ENCODE results near the gene SSRP1. TPM values are rescaled to one million over a fixed set of nuclear protein-coding genes. Genes with fewer than 3 reads are reported as not detected.

SSRP1 gene
- total RNA-seq, 1 donor from 2014 or later, result 54.9 TPM

DNA sequence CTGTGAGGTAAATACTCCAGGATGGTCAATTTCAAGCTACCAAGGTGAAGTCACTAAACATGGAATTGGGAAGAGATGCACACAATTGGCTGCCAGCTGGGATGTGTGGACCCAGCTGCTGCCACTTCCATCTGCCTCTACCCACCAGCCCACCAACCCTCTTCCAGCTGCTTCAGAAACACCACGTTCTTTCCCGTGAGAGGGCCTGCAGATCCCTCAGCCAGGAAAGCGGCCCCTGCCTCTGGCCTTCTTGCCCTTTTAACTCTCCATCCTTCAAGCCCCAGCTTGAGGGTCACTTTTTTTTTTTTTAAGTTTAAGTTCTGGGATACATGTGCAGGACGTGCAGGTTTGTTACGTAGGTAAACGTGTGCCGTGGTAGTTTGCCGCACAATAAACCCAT, 25.3 kb upstream of the SSRP1 start:
- ATAC-seq (no peak), DNase-seq (ENCODE audit: low spot score) (no peak)
- intact Hi-C loops (cut with DNase I), result no loop called here

DNA sequence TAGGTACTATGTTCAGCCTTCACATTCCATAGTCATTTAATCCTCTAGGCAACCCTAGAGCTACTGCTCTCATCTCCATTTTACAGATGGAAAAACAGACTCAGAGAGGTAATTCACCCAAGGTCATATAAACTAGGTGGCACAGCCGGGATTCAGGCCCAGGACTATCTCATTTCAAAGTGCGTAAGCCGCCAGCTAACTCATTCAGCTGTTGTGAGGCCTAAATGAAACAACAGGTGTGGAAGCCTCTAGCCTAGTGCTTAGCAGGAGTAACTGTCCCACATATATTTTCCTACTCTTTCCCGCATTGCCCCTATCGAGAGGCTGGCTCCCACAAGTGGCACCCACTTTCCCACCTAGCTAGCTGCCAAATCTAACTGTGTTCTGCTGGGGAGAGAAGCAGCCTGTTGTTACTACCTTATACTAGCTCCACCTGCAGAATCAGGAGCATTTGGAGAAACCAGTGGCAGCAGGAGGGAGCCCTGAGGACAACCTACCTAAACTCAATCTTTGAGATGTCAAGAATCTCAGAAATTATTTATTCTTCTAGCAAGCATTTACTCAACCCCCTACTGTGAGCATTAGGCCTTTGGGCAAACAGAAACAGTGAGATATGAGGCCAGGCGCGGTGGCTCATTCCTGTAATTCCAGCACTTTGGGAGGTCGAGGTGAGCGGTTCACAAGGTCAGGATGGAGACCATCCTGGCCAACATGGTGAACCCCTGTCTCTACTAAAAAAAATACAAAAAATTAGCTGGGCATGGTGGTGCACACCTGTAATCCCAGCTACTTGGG, 24.4 kb upstream of the SSRP1 start:
- ATAC-seq, result no peak
- intact Hi-C loops (cut with DNase I), result no loop called here
- no peak for DNase-seq (ENCODE audit: low spot score)

DNA sequence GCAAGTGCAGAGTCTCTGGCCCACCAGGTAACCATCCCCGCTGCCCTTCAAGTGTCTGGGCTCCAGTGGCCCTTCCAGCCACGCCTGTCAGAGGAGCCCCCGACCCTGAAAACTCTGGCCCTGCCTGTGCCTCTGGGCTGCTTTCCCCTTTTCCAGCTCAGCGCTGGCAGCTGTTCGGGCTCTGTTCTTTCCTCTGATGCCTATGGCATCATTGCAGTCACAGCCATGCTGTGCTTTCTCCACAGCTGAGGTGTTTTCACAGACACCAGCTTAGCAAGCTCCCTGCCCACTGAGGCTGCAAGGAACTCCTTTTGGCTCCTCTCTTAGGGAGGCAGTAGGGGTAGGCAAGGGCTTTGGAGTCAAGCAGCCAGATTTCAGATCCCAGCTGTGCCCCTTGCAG, 23.7 kb upstream of the SSRP1 start:
- no peak for ATAC-seq
- no peak for DNase-seq (ENCODE audit: low spot score)
- intact Hi-C loops (cut with DNase I), result no loop called here

DNA sequence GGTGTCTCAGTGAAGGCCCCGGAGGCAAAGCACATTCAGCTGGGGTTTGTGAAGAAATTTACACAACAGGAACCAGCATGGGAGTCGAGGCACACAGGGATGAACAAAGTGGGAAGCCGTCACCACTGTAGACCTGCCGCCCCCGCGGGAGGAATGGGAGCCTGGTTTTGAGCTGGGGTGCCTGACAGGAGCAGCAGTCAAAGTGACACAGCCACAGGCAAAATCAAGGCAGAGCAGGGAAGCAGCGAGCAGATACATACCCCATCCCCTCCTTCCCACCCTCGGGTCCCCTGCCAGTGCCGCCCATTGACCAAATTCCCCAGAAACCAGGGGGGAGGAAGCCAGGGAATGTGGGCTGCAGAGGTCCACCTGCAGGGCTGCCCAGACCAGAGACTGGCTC, 23.3 kb upstream of the SSRP1 start:
- DNase-seq (ENCODE audit: low spot score) (no peak), ATAC-seq (no peak)
- intact Hi-C loops (cut with DNase I), result no loop called here

DNA sequence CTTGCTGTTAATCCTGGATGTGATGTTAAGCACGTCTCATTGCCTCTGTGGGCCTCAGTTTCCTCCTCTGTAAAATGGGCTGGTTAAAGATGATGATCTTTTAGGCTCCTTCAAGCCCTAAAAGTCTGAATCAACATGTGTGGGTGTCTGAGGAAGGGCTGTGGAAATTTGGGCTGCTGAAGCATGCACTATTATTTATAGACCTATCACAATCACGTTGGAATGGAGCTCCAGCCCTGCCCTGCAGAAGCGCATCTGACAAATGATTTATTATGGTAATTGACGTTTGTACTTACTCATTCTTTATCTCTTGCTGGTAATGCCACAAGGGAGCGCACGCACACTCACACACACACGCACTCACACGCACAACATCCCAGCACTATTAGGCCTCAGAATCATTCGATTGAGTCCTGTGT, 22.9 kb upstream of the SSRP1 start:
- ATAC-seq (no peak), DNase-seq (ENCODE audit: low spot score) (no peak)

DNA sequence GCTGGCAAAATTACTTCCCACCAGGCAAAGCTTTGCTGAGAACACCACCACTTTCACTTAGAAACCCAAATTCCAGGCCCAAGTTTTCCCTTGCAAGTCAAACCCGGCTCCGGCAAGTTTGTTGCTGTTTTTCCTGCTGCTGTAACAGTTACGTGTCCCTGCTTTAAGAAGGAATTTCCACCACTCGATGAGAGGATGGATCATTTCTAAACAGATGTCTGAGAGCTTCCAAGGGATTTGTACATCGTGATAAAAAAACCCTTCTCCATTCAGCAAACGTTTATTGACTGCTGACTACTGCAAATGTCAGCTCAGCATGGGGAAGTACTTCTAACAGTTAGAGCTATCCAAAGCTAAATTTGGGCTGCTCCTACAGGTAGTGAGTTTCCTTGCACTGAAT, 22.2 kb upstream of the SSRP1 start:
- DNase-seq (ENCODE audit: low spot score), result no peak
- intact Hi-C loops (cut with DNase I), result no loop called here
- peak; percentile 29 for ATAC-seq

More for the DNA sequence above, 22.9 kb upstream of the SSRP1 start:
- intact Hi-C loops (cut with DNase I), result no loop called here

DNA sequence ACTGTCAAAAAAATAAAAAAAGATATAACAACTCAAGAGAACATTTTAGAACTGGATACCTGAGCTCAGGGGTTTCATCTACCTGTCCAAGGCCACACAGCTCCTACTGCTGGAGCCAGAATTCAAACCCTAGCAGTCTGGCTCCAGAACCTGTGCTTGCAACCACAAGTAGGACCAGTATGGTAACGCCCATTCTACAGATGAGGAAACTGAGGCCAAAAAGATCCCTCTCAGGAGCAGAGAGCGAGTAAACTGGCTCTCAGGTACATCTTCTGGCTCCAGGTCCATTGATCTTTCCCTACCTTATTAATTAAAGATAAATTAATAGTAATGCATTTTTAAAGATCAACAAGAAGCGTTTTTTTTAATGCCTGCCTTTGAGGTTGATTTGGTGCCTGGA, 21.6 kb upstream of the SSRP1 start:
- ATAC-seq (no peak), DNase-seq (ENCODE audit: low spot score) (no peak)
- intact Hi-C loops (cut with DNase I), result no loop called here

DNA sequence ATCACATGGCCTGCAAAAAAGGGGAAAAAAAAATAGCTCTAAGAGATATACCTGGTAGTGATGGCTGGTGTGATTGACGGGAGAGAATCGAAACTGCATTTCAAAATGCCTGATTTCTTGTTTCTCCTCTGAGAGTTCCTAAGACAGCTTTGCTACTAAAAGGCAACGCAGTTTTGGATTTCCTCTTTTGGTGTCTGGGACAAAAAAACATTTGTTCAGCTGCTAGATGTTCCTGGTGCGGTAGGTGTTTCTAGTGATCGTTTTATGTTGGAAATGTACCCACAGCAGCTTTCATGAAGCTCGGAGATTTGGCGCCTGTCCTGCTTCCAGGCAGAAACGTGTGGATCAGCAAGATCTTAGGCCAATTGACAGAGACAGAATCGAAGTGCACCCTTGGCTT, 20.6 kb upstream of the SSRP1 start:
- intact Hi-C loops (cut with DNase I), result no loop called here
- ATAC-seq (no peak), DNase-seq (ENCODE audit: low spot score) (no peak)

DNA sequence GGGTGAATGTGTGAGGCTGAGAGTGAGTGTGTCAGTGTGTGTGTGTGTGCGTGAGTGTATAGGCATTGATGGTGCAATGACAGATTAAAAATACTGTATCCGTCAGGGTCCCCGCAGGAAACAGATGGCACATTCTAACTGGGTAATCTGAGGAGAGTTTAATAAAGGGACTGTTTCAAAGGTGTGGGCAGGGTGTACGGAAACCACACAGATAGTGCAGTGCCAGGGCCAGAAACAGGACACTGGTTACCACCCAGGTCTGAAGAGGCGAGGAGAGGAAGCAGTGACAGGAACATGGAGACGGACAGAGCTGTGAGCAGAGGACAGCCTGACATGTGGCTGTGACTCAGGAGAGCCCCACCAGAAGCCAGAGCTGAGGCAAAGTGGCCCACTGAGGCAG, 19.0 kb upstream of the SSRP1 start:
- intact Hi-C loops (cut with DNase I), result loop anchor here (5.0 kb wide), 1 partner anchor 123 kb away; no protein-coding TSS in a partner anchor
- no peak for DNase-seq (ENCODE audit: low spot score)

DNA sequence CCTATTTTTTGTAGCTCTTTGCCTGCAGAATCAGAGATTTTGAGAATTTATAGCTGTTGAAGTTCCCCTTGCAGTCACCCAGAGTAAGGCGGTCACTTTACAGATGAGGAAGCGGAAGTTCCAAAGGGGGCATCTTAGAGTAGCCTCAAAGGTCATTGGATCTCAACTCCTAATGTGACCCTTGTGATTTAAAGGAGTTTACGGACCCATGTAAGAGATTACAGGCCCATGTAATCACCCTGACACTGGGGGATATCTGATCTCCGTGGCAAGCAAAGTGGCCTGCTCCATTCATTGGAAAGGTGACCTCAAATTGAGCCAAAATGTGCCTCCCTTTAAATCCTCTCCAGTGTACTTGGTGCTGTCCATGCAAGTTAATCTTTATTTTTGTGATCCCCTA, 18.2 kb upstream of the SSRP1 start:
- intact Hi-C loops (cut with DNase I), result loop anchor here (5.0 kb wide), 1 partner anchor 123 kb away; no protein-coding TSS in a partner anchor
- no peak for DNase-seq (ENCODE audit: low spot score)
- ATAC-seq, result no peak

More for the DNA sequence above, 19.0 kb upstream of the SSRP1 start:
- ATAC-seq, result no peak

DNA sequence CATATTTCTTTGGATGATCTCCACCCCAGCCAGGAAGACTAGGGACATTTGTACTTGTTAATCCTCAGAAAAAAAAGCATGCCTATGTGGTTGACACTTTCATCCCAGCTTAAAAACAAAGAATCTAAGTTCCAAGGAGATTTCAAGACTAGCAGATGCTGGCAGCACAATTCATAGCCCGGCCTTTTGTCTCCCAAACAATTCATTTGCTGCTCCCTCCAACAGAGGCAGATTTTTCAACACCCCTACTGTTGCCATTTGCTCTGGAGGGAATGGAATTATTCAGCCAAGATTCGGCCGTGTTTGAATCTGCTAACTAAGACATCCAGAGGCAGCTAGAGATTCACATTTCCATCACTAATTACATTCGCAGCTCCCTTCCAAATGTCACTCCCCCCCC, 17.8 kb upstream of the SSRP1 start:
- no peak for DNase-seq (ENCODE audit: low spot score)
- intact Hi-C loops (cut with DNase I), result loop anchor here (5.0 kb wide), 1 partner anchor 124 kb away; no protein-coding TSS in a partner anchor
- no peak for ATAC-seq

DNA sequence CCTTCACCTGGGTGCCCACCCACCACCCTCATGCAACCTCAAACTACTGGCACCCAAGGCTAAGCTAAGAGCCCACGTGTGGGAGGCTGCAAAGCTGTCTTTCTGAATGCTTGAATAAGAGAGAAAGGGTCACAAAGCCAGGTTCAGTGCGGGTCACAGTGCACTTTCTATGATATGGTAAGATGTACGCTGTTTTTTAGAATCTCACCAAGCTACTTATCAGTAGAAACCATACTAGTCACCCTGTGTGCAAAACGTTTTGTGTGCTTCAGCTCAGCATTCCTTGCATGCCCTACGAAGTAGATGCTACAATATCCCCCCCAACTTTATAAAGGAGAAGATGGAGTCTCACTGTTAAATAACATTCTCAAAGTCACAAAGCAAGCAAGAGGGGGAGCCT, 17.3 kb upstream of the SSRP1 start:
- no peak for ATAC-seq
- intact Hi-C loops (cut with DNase I), result loop anchor here (5.0 kb wide), 1 partner anchor 124 kb away; no protein-coding TSS in a partner anchor

DNA sequence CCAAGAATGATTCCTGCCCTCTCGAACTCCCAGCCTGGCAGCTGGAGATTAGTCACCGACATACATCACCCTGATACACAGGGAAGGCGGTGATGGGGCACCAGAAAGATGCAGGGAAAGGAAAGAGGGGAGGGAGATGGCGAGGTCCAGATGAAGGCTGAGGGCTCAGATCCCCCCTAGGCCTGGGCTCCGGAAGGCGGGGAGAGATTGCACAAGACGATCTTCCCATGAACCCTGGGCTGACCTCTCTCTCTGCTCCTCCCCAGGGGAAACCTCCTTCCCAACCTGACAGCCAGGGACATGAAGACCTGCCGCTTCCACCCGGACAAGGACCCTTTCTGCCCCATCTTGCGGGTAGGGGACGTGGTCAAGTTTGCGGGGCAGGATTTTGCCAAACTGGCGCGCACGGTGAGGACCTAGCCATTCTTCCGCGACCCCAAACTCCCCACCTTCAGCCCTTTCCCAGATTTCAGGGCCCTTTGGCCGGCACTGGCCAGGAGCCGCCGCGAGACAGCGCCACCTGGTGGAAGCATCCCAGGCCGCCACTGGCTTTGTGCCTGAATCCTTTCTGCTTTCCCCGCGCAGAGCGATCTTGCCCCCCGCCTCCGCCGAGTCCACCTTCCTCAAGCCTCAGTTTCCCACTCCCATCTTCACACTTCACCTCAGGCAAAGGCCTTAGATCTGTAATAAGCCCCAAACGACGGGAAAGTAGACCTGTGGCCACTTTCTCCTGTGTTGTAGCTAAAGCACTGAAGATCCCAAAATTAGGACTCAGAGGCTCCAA, 14.0 kb upstream of the SSRP1 start:
- ATAC-seq, result peak; percentile 83
- intact Hi-C loops (cut with DNase I), result loop anchor here (5.0 to 10.0 kb wide), 2 partner anchors 105 to 128 kb away; no protein-coding TSS in a partner anchor
- peak; percentile 86 for DNase-seq (ENCODE audit: low spot score)

More for the DNA sequence above, 17.3 kb upstream of the SSRP1 start:
- no peak for DNase-seq (ENCODE audit: low spot score)

DNA sequence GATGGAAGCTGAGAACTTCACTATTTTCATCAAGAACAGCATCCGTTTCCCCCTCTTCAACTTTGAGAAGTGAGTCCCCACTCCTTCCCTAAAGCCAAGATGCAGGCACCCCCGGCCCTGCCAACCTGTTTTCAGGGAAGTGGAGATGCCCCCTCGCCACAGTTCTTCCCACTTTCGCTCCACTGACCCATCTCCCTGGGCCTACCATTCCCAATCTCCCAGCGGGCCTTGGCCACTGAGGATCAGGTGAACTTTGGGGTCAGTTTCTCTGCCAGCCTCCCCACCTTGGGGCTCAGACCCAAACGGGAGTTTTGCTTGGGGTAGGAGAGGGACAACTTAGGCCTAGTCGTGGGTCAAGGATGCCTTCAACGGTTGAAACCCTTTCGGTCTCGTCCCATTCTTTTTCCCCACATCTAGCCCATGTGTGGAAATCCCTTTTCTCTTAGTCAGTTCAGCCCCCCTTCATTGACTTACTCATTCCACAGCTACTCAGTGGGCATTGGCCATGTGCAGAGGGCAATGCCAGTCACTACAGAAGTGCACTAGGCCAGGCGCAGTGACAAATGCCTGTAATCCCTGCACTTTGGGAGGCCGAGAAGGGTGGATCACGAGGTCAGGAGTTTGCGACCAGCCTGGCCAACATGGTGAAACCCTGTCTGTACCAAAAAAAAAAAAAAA, 13.1 kb upstream of the SSRP1 start:
- no peak for DNase-seq (ENCODE audit: low spot score)
- no peak for ATAC-seq
- intact Hi-C loops (cut with DNase I), result loop anchor here (10.0 kb wide), 1 partner anchor 106 kb away; no protein-coding TSS in a partner anchor

DNA sequence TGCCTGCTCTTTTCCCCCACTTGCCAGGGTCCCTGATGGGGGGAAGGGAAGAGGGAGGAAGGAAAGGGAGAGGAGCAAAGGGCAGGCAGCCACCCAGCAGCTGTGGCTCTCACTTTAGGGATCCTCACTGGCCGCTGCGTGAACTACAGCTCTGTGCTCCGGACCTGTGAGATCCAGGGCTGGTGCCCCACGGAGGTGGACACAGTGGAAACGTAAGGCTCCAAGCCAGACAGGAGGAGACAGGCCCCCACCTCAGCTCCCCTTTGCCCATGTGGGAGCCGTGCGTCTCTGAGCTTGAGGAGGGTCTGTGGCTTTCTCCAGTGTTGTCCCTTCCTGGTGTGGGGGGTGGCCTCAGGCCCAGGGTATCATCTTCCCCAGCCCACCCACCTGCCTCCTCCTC, 12.4 kb upstream of the SSRP1 start:
- intact Hi-C loops (cut with DNase I), result loop anchor here (10.0 kb wide), 1 partner anchor 107 kb away; no protein-coding TSS in a partner anchor
- no peak for DNase-seq (ENCODE audit: low spot score)
- ATAC-seq, result no peak

DNA sequence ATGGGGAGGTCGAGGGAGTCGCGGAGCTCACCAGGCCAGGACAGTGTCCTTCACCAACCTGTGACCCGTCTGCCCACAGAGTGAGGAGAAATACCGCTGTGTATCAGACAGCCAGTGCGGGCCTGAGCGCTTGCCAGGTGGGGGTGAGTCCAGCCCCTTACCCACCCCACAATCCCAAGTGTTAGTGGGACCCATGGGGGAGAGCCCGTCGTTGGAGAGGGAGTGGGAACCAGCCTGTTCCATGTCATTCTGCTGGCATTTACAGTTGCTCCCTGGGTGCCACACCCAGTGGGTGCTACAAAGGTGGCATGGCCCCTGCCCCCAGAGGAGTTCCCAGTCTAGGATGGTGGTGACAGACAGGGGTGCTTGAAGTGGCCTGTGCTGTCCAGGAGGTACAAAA, 11.6 kb upstream of the SSRP1 start:
- DNase-seq (ENCODE audit: low spot score), result no peak
- ATAC-seq, result no peak
- intact Hi-C loops (cut with DNase I), result loop anchor here (10.0 kb wide), 1 partner anchor 107 kb away; no protein-coding TSS in a partner anchor

DNA sequence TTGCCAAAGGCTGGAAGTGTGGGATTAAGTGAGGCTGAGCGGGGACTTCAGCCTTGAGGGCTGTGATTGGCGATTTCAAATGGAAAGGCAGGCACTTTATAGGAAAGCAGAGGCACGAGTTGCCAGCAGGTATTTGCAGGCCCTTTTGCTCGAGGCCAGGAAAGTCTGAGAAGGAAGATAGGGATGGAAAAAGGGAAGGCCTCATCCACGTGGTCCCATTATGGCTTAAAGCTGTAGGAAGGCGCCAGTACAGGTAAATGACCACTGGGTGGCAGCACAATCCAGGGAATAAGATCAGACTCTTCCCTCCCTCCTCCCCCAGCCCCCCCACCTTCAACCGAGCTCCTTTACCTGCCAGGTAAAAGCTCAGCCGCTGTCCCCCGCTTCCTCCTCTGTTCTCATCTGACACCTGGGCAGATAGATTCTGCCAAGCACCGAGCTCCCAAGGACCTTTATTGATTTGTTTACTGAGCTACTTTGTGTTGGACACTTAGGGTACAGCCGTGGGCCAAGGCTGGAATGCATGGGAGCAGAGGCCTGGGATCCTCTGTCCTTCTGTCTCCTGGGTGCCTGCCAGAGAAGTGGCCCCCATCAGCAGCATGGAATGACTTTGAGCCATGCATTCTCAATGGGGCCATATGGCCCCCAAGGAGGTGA, 10.0 kb upstream of the SSRP1 start:
- intact Hi-C loops (cut with DNase I), result loop anchor here (10.0 kb wide), 1 partner anchor 109 kb away; no protein-coding TSS in a partner anchor
- DNase-seq (ENCODE audit: low spot score) (peak; percentile 83), ATAC-seq (peak; percentile 71)

DNA sequence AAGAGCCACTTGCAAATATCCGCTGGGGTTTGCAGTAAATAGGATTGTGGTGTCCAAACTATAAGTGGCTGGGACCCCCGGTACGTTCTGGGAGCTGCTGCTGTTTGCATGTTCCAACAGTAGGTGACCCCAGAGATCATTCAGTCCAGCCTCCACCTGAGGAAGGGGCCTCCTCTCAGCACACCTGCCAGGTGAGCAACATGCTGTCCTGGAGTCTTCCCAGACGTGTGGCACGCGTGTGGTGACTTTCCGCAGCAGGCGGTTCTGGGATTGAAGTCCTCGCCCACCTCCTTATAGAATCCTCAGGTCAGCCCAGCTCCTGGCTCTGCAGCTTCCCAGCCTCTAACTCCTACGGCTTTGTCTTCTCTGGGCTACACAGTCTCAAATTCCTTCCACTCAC, 9.1 kb upstream of the SSRP1 start:
- intact Hi-C loops (cut with DNase I), result loop anchor here (10.0 kb wide), 1 partner anchor 110 kb away; no protein-coding TSS in a partner anchor
- DNase-seq (ENCODE audit: low spot score) (no peak), ATAC-seq (no peak)

DNA sequence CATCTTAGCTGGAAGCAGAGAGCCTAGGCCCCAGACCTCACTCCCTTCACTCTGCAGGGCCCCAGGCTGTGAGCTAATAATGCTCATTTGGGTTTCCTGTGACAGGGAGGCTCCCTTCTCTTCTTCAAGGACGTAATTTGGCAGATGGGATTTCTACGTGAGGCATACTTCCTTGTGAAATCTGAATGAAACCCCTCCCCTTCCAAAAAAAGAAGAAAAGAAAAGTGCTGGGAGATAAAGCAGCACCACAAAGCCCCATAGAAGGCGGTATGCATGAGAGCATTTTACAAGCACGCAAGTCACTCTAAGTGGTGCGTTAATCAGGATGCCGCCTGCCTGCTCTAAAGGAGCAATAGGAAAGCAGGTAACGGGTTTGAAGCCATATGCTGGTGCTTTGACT, 8.1 kb upstream of the SSRP1 start:
- DNase-seq (ENCODE audit: low spot score) (no peak), ATAC-seq (no peak)
- intact Hi-C loops (cut with DNase I), result loop anchor here (10.0 kb wide), 1 partner anchor 111 kb away; no protein-coding TSS in a partner anchor

All from sciatic nerve (tissue), 2 donors.